ENCODE data around the gene ATP11A. TPM values are rescaled to one million over a fixed set of nuclear protein-coding genes. Genes with fewer than 3 reads are reported as not detected.

ATP11A gene
- total and polyA plus RNA-seq, 2 experiments from 2014 or later = 28.7 to 30.8 TPM

DNA sequence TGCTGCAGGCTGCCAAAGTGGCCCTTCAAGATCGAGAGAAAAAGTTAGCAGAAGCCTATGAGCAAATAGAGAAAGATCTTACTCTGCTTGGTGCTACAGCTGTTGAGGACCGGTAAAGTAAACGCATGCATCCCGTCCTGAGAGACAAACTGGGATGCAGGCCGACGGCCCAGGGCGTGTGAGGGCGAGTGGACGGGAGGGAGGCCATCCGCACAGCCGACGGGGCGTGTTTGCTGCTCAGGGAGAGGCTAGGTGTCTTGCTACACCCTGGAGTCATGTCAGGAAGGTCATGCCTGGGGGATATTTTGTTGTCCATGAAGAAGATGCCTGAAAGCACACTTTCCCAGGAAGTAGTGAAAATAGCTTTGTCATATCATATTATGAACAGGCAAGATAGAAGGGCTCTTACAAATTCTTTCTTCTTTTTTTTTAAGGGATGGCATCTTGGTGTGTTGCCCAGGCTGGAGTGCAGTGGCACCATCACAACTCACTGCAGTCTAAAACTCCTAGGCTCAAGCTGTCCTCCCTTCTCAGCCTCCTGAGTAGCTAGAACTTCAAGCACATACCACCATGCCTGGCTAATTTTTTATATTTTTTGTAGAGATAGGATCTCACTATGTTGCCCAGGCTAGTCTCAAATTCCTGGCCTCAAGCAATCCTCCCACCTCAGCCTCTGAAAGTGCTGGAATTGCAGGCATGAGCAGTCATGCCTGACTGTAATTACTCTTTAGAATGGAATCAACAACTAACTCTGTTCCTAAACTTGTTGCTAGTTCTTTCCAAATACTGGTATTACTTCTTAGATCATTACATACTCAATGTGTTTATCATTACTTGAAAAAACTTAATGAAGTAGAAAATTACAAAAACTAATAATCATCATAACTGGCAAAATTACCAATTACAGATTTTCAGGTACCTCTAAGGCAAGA lies 161.5 kb downstream of the ATP11A start:
- Histone ChIP-seq H3K36me3 (replicated peaks; ENCODE audit: insufficient read depth, low read depth) (no peaks in the 10 kb centered on the region), H3K27me3 (no peaks in the 10 kb centered on the region), H3K4me3 (no peak overlapping the region), H2AFZ (no peak overlapping the region), H3K9me2 (replicated peaks; ENCODE audit: insufficient read depth) (no peaks in the 10 kb centered on the region), H3K9me3 (ENCODE audit: low read depth) (no peaks in the 10 kb centered on the region), H3K79me2 (no peaks in the 10 kb centered on the region), H3K4me2 (no peak overlapping the region), H4K20me1 (ENCODE audit: insufficient read depth, poor library complexity, severe bottlenecking) (no peaks in the 10 kb centered on the region), H3K4me1 (ENCODE audit: insufficient read depth) (no peaks in the 10 kb centered on the region), H3K27ac (no peak overlapping the region)
- 93% methylated on average over 13 of the region's 13 CpGs for WGBS (ENCODE audit: low lambda C conversion rate, missing lambda C conversion rate)
- DNase-seq (ENCODE audit: low spot score) = no peak
- TF ChIP-seq EZH2phosphoT487 (IDR thresholded peaks at IDR 0.05; ENCODE audit: low read depth, severe bottlenecking, unreplicated experiment) = no peak
- no peak for TF ChIP-seq EZH2 (IDR thresholded peaks at IDR 0.05; ENCODE audit: borderline replicate concordance)
- TF ChIP-seq, protein P1, sequence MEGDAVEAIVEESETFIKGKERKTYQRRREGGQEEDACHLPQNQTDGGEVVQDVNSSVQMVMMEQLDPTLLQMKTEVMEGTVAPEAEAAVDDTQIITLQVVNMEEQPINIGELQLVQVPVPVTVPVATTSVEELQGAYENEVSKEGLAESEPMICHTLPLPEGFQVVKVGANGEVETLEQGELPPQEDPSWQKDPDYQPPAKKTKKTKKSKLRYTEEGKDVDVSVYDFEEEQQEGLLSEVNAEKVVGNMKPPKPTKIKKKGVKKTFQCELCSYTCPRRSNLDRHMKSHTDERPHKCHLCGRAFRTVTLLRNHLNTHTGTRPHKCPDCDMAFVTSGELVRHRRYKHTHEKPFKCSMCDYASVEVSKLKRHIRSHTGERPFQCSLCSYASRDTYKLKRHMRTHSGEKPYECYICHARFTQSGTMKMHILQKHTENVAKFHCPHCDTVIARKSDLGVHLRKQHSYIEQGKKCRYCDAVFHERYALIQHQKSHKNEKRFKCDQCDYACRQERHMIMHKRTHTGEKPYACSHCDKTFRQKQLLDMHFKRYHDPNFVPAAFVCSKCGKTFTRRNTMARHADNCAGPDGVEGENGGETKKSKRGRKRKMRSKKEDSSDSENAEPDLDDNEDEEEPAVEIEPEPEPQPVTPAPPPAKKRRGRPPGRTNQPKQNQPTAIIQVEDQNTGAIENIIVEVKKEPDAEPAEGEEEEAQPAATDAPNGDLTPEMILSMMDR (IDR thresholded peaks at IDR 0.05; ENCODE audit: poor library complexity) = no peak

DNA sequence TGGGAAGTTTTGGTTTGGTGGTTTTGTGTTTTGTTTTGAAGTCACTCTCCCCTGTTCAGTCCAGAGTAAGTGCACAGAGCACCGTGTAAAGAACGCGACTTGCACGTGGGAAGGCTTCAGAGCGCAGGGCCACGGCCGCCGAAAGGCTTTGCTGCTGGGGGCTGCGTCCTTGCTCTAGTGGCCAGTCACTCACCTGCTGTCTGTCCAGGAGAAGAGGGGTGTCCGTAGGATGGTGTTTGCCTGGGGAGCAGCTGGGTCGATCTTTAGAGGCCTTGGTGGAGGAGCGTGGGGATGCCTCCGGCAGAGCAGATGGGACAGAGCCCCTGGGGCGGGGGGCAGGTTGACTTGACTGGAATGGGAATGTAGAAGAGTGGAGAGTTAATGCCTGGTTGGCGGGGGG lies 162.6 kb downstream of the ATP11A start:
- 98% methylated on average over 15 of the region's 15 CpGs for WGBS (ENCODE audit: low lambda C conversion rate, missing lambda C conversion rate)
- H3K27me3 ChIP-seq = no peaks in the 10 kb centered on the region
- no peak overlapping the region for H3K4me2 ChIP-seq
- DNase-seq (ENCODE audit: low spot score) = no peak
- no peaks in the 10 kb centered on the region for H3K9me2 ChIP-seq (replicated peaks; ENCODE audit: insufficient read depth)
- H3K27ac ChIP-seq = no peak overlapping the region
- no peaks in the 10 kb centered on the region for H3K79me2 ChIP-seq
- no peaks in the 10 kb centered on the region for H3K4me1 ChIP-seq (ENCODE audit: insufficient read depth)
- TF ChIP-seq EZH2phosphoT487 (IDR thresholded peaks at IDR 0.05; ENCODE audit: low read depth, severe bottlenecking, unreplicated experiment) = no peak
- TF ChIP-seq, protein P1 (IDR thresholded peaks at IDR 0.05; ENCODE audit: poor library complexity) = no peak
- TF ChIP-seq EZH2 (IDR thresholded peaks at IDR 0.05; ENCODE audit: borderline replicate concordance) = no peak
- H4K20me1 ChIP-seq (ENCODE audit: insufficient read depth, poor library complexity, severe bottlenecking) = no peaks in the 10 kb centered on the region
- H3K36me3 ChIP-seq (replicated peaks; ENCODE audit: insufficient read depth, low read depth) = no peaks in the 10 kb centered on the region
- H3K4me3 ChIP-seq = no peak overlapping the region
- no peaks in the 10 kb centered on the region for H3K9me3 ChIP-seq (ENCODE audit: low read depth)
- H2AFZ ChIP-seq = no peak overlapping the region

DNA sequence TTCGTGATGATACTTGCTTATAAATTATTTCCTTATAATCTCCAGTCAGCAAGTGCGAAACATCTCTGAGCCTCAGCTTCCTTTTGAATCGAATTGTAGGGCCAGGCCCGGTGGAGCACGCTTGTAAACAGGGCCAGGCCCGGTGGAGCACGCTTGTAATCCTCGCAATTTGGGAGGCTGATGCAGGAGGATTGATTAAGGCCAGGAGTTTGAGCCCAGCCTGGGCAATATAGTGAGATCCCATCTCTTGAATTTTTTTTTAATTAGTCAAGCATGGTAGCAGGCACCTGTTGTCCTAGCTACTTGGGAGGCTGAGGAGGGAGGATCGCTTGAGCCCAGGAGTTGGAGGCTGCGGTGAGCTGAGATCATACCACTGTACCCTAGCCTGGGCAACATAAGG lies 163.0 kb downstream of the ATP11A start:
- Histone ChIP-seq H3K4me3 (no peak overlapping the region), H3K9me2 (replicated peaks; ENCODE audit: insufficient read depth) (no peaks in the 10 kb centered on the region), H3K79me2 (no peaks in the 10 kb centered on the region), H3K9me3 (ENCODE audit: low read depth) (no peaks in the 10 kb centered on the region), H4K20me1 (ENCODE audit: insufficient read depth, poor library complexity, severe bottlenecking) (no peaks in the 10 kb centered on the region), H3K4me2 (no peak overlapping the region), H3K4me1 (ENCODE audit: insufficient read depth) (no peaks in the 10 kb centered on the region), H3K27ac (no peak overlapping the region), H2AFZ (no peak overlapping the region), H3K27me3 (no peaks in the 10 kb centered on the region), H3K36me3 (replicated peaks; ENCODE audit: insufficient read depth, low read depth) (no peaks in the 10 kb centered on the region)
- TF ChIP-seq EZH2phosphoT487 (IDR thresholded peaks at IDR 0.05; ENCODE audit: low read depth, severe bottlenecking, unreplicated experiment) (no peak), EZH2 (IDR thresholded peaks at IDR 0.05; ENCODE audit: borderline replicate concordance) (no peak)
- TF ChIP-seq, protein P1 (IDR thresholded peaks at IDR 0.05; ENCODE audit: poor library complexity) = no peak
- WGBS (ENCODE audit: low lambda C conversion rate, missing lambda C conversion rate) = 98% methylated on average over 10 of the region's 10 CpGs
- no peak for DNase-seq (ENCODE audit: low spot score)
